GM12891 (cell line): ENCODE data around the gene CPAMD8.
"Not testable (repeated sequence)": the region's sequence is repeated elsewhere in the genome, so short reads cannot be mapped to it uniquely, and the experiment has no call there.

Experiments
- DNase-seq: peaks from one replicate; pipeline ENCODE4 v3.0.0; 2011; ENCODE audit warnings: low spot score; ENCODE audit not compliant: insufficient read length
- FAIRE-seq: peaks from 2 replicates; lab custom pipeline; 2011; peaks lifted over from hg19 to GRCh38; lab: Jason Lieb, UNC
- PAX5 ChIP-seq: IDR thresholded peaks from 2 replicates; pipeline ENCODE4 v1.6.1; 2011; ENCODE audit warnings: low read length, moderate library complexity, mild to moderate bottlenecking; ENCODE audit not compliant: insufficient read depth, severe bottlenecking
- POLR2A ChIP-seq: IDR thresholded peaks from 2 replicates; pipeline ENCODE4 v1.6.1; 2011; ENCODE audit warnings: low read depth, low read length, control low read depth
- POLR2AphosphoS5 ChIP-seq: IDR thresholded peaks from 2 replicates; pipeline ENCODE4 v1.6.1; 2011; ENCODE audit warnings: low read depth, low read length, control low read depth
- POU2F2 ChIP-seq: IDR thresholded peaks from 2 replicates; pipeline ENCODE4 v1.6.1; 2011; ENCODE audit warnings: low read depth, mild to moderate bottlenecking, control low read depth, low read length, moderate library complexity
- SPI1 ChIP-seq: IDR thresholded peaks from 2 replicates; pipeline ENCODE4 v1.6.1; 2011; ENCODE audit warnings: low read depth, low read length, control low read depth
- TAF1 ChIP-seq: IDR thresholded peaks from 2 replicates; pipeline ENCODE4 v1.6.1; 2011; ENCODE audit warnings: low read depth, low read length, control low read depth

The CPAMD8 gene

DNA sequence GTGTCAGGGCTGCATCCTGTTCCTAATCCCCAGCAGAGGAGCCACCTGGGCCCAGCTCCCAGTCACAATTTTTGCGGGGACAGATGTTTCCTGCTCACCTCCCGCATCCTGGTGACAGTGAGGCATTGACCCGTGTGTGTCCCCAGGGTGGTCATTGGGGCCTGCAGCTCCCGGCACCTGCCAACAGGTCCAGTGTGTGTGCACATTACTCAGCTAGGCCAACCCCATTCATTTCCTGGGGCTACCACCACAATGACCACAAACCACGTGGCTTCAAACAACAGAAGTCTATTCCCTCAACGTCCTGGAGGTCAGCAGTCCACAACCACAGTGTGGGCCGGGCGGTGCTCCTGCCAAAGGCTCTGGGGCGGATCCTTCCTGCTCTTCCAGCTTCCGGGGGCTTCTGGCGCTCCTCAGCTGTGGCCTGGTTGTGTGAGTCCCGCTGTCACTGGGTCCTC, 149.7 kb downstream of the CPAMD8 start:
- TF ChIP-seq PAX5 (no peak), POLR2AphosphoS5 (no peak), TAF1 (no peak), POU2F2 (no peak), SPI1 (no peak), POLR2A (no peak)

DNA sequence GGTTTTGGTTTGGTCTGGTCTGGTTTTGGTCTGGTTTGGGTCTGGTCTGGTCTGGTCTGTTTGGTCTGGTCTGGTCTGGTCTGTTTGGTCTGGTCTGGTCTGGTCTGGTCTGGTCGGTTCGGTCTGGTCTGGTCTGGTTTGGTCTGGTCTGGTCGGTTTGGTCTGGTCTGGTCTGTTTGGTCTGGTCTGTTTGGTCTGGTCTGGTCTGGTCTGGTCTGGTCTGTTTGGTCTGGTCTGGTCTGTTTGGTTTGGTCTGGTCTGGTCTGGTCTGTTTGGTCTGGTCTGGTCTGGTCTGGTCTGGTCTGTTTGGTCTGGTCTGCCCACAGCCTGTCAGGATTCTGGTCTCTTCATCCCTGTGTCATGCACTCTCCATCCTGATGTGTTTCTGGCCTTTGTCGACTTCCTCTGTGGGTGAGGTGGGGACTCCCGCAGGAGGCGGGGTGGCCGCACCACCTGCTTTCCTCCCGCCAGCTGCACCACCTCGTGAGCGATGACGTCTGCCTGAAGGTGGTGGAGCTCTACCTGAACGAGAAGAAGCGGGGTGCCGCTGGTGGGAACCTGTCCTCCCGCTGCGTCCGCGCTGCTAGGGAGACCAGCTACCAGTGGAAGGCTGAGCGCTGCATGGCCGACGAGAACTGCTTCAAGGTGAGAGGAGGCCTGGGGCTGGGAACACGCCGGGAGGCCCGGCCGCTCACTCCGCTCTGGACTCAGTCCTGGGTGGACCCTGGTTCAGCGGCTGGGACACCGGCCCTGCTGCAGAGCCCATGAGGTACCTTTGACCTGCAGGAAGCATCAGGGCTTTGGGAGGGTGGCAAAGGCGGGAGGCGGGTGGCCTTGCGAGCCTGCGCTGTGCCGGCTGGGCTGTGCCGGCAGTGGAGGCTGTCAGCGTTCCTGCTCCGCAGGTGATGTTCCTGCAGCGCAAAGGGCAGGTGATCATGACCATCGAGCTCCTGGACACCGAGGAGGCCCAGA, 150.7 kb downstream of the CPAMD8 start:
- no peak for DNase-seq
- no peak for TF ChIP-seq POLR2A
- no peak for TF ChIP-seq TAF1
- no peak for TF ChIP-seq POU2F2
- no peak for TF ChIP-seq SPI1
- TF ChIP-seq PAX5 = no peak
- no peak for TF ChIP-seq POLR2AphosphoS5
- no peak for FAIRE-seq

More for the DNA sequence above, 149.7 kb downstream of the CPAMD8 start:
- FAIRE-seq (no peak), DNase-seq (no peak)

DNA sequence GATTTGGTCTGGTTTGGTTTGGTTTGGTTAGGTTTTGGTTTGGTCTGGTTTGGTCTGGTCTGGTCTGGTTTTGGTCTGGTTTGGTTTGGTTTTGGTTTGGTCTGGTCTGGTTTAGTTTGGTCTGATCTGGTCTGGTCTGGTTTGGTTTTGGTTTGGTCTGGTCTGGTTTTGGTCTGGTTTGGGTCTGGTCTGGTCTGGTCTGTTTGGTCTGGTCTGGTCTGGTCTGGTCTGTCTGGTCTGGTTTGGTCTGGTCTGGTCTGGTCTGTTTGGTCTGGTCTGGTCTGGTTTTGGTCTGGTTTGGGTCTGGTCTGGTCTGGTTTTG, 151.7 kb downstream of the CPAMD8 start:
- peak; percentile 55 for FAIRE-seq
- not testable (repeated sequence) for DNase-seq

- no peak for TF ChIP-seq POLR2A
- TF ChIP-seq SPI1 = no peak
- no peak for TF ChIP-seq PAX5
- no peak for TF ChIP-seq POLR2AphosphoS5
- no peak for TF ChIP-seq POU2F2
- TF ChIP-seq TAF1 = no peak
- DNase-seq (no peak), FAIRE-seq (peak; percentile 82)
Observed at GRCh38 chr19:16874250-16874977, 152.2 kb downstream of the CPAMD8 start.

DNA sequence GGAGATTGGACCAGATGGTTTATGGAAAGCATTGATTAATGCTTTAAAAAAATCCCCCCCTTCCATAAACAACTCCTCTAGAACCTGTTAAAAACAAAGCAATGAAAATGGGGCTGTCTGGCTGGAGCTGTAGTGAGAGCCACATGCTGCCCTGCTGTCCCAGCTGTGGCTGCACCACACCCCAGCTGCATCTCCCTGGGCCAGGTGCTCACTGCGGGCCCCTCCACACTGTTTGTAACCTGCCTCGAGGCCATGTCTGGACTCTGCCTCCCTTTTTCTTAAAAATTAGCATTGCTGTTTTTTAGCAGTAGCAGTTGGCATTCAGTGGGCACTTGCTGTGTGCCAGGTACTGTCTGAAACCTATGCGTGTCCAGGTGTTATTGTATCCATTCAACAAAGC, 153.0 kb downstream of the CPAMD8 start:
- FAIRE-seq (no peak), DNase-seq (no peak)
- no peak for TF ChIP-seq POLR2AphosphoS5
- TF ChIP-seq POU2F2 = no peak
- no peak for TF ChIP-seq POLR2A
- no peak for TF ChIP-seq SPI1
- TF ChIP-seq PAX5 = no peak
- TF ChIP-seq TAF1 = no peak

DNA sequence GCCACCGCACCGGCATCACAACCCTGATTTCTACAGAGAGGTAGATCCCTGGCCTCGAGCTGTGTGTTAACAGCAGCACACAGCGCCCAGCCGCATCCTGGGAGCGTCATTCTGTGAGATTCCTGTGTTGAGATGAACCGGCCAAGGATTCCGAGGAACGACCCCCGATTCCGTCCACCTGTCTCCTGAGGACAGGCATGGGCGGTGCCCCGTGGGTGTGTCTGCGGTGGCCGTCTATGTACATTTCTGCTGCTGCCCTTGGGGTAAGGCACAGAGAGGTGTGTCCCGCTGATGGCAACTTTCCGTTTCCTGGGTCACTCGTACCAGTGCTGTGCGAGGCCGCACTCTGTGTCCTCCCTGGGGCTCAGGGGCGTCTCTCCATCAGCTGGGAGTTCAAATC, 153.9 kb downstream of the CPAMD8 start:
- TF ChIP-seq TAF1 (no peak), POLR2AphosphoS5 (no peak), PAX5 (no peak), POU2F2 (no peak), POLR2A (no peak), SPI1 (no peak)
- DNase-seq (no peak), FAIRE-seq (no peak)

DNA sequence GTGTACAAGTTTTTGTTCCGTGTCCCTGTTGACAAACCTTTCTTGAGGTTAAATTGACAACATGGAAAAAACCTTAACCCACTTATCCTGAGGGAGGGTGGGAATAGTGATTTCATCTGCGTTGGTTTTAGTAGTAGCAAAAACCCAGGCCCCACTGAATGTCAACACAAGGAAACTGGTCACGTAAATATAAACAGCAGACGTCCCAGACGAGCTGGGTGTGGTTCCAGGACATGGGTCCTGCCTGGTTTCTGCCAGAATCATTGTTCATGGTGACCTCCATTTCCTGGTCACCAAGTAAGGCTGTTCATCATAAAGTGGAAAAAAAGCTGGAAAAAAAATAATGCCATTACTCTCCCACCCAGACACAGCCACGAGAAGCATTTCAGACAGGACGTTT, 154.7 kb downstream of the CPAMD8 start:
- TF ChIP-seq POLR2A (no peak), TAF1 (no peak), POU2F2 (no peak), PAX5 (no peak), POLR2AphosphoS5 (no peak)
- DNase-seq = no peak

GRCh38 chr19:16869331-16869972, 157.2 kb downstream of the CPAMD8 start:
- no peak for TF ChIP-seq PAX5
- no peak for TF ChIP-seq POLR2A
- TF ChIP-seq TAF1 = no peak
- TF ChIP-seq POU2F2 = no peak
- TF ChIP-seq SPI1 = no peak
- TF ChIP-seq POLR2AphosphoS5 = no peak
- DNase-seq = no peak
- FAIRE-seq = no peak

More for the DNA sequence above, 154.7 kb downstream of the CPAMD8 start:
- no peak for FAIRE-seq

- FAIRE-seq (no peak), DNase-seq (no peak)
- TF ChIP-seq POU2F2 (no peak), SPI1 (no peak), POLR2A (no peak), PAX5 (no peak), POLR2AphosphoS5 (no peak), TAF1 (no peak)
Observed at GRCh38 chr19:16868423-16869130, 158.0 kb downstream of the CPAMD8 start.
